Umbilical cord (tissue), 2 donors: ENCODE results near the gene TMLHE. TPM values are rescaled to one million over a fixed set of nuclear protein-coding genes. Genes with fewer than 3 reads are reported as not detected.
"Not testable (repeated sequence)": the region's sequence is repeated elsewhere in the genome, so short reads cannot be mapped to it uniquely, and the experiment has no call there.

Source experiments
- DNase-seq: peaks from one replicate; pipeline ENCODE4 v3.0.0-alpha.2; 2015; ENCODE audit warnings: low spot score
- total RNA-seq: library from RNA; depleted of rRNA; stranded (reverse); fragments of >200 nt; gene quantifications from one replicate; pipeline ENCODE4 v1.2.3, GENCODE V29; 2014; ENCODE audit warnings: low replicate concordance; ENCODE audit not compliant: insufficient read depth

The TMLHE gene, protein sequence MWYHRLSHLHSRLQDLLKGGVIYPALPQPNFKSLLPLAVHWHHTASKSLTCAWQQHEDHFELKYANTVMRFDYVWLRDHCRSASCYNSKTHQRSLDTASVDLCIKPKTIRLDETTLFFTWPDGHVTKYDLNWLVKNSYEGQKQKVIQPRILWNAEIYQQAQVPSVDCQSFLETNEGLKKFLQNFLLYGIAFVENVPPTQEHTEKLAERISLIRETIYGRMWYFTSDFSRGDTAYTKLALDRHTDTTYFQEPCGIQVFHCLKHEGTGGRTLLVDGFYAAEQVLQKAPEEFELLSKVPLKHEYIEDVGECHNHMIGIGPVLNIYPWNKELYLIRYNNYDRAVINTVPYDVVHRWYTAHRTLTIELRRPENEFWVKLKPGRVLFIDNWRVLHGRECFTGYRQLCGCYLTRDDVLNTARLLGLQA
- total RNA-seq: 10.4 TPM

DNA sequence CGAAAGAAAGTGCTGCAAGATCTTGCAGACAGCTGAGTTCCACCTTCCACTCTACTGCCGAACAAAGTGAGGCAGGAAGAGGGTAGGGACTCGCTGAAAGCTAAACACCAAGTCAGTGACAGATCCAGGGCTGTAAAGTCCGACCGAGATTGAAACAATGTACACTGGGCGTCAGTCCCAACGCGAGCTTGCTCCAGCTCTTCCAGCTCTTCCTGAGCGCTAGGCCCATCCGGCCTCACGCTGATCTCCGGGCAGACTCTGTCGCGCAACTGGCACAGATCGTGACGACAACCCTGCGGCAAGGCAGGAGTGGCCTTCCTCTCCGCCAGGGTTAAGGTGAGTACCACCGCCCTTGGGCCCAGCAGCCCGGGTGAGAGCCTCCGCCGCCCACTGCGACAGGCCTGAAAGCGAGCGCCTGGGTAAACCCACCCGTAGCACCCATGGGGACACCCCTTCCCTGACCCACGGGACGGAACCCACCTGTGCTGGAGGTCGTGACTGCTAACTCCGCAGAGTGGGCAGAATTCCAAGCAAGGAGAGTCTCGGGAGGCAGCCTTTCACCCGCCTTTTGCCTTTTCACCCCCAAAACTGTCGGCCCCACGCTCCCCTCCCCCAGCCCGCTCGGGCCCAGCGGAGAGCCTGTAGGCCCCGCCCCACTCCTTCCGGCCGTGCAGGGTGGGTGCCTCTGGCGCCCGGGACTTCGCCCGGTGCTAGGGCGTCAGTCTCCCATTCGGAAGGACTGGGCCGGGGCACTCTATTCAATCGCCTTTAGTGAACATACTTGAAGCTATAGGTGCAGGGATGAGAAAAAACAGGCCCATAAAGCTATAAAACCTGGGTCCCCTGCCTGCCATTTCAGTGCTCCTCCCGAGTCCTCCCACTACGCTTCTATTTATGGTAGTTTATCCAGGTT is at the start of gene TMLHE, which contains the start of gene SPRY3:
Gene TMLHE, minus strand, starts transcription at position 641 of the 913 bp plus-strand sequence. CDS start 67,676 bp downstream, outside the sequence.
Gene SPRY3, plus strand, starts transcription at position 275 of the 913 bp plus-strand sequence.
- DNase-seq: peak; percentile 62

DNA sequence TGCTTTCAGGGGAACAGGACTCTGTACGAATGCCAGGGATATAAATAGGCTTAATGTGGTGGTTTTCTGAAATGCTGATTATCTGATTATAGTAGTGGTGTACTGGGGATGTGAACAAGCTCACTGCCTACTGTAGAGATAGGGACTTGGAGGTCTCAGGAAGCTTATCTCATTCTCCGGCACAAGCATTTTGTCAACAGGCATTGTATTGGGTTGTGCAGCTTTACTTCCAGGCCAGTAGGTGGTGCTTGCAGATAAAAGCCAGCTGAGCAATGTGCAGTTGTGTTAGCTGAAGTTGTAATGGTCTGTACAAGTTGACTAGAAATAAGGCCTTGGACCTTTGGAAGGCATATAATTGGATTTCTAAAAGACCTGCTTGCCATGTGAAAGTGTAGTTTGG is 49.5 kb upstream of the TMLHE start:
- DNase-seq: no peak

DNA sequence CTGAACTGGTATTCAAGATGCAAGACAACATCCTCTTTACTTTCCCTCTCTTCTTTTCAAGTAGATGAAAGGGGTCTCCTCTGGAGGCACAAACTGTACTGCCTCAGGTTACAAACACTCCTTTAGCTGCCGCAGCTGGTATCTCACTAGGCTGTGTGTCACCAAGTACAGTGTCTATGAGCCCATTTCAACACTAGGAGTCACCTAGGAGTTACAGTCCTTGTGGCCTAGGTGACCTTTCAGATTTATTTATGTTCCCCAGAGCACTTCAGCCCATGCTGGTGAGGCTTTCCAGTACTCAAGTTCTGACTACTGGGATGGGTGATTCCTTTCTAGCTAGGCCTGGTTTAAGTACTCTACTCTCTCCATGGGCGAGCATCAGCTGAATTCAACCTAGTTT is 32.4 kb upstream of the TMLHE start:
- no peak for DNase-seq

DNA sequence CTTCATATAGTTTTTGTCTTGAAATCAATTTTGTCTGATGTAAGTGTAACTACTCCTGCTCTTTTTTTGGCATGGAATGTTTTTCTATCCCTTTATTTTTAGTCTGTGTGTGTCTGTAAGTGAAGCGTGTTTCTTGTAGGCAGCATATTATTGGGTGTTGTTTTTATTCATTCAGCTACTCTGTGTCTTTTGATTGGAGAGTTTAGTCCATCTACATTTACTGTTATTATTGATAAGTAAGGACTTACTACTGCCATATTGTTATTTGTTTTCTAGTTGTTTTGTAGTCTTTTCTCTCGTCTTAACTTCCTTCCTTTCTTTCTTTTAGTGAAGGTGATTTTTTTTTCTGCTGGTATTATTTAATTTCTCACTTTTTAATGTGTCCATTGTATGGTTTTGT is 30.5 kb upstream of the TMLHE start:
- no peak for DNase-seq

DNA sequence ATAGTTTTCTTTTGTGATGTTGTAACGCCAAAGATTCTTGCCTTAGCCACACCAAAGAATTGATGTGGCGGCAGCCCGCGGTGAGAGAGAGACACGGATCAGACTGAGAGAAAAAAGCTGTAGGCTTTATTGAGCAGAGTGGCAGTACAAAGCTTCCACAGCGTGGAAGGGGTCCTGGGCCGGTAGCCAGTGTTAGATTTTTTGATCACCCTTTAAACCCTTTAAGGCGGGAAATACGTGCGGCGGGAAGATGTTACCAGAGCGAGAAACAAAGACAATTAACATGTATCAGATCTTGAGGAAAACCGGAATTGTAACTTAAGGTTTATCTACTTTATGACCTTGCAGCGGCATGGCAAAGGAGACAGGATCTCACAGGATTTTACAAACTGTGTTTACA is 28.6 kb upstream of the TMLHE start:
- peak; percentile 1 for DNase-seq

DNA sequence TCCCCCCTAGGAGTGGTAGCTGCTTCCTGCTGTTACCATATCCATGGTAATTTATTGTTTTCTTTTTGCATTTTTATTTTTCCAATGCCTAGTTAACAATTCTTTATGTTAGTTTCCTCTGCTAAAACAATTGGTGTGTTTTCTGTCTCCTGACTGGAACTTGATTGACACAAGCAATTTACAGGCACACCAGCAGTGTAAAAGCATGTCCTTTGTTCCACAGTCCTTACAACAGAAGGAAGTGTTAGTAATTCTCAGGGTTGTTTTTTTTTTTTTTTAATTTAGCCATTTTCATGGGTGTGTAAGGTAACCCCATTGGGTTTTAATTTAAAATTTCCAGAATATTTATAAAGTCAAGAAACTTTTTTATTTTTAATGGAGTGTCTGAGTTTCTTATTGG is 25.0 kb upstream of the TMLHE start:
- DNase-seq: no peak

DNA sequence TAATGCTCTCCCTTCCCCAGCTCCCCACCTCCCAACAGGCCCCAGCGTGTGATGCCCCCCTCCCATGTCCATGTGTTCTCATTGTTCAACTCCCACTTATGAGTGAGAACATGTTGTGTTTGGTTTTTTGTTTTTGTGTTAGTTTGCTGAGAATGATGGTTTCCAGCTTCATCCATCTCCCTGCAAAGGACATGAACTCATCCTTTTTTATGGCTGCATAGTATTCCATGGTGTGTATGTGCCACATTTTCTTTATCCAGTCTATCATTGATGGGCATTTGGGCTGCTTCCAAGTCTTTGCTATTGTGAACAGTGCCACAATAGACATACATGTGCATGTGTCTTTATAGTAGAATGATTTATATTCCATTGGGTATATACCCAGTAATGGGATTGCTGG is 22.3 kb upstream of the TMLHE start:
- not testable (repeated sequence) for DNase-seq

DNA sequence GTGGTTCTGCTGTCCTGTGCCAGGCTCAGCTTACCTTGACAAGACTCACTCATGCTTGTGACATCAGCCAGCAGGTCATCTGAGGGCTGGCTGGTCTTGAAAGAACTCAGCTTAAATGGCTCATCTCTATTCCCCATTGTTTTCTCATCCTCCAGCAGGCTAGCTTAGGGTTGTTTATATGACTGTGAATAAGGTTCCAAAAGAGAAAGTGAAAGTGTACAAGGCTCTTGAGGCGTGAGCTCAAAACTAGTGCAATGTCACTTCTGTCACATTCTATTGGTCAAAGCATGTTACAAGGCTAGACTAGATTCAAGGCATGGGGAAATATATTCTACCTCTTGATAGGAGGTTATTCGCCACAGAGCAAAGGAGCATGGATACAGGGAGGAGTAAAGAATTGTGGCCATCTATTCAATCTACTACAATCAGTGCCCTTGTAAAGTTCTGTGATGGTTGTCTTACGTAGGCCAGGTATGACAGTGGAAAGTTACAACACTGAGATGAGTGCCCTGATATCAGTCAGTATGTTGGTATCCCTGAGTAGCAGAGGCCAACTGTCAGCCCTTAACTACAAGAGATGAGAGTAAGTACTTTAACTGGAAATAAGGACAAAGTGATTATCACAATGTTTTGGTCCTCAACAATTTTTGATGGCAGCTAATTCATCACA is 19.8 kb upstream of the TMLHE start:
- DNase-seq: no peak

DNA sequence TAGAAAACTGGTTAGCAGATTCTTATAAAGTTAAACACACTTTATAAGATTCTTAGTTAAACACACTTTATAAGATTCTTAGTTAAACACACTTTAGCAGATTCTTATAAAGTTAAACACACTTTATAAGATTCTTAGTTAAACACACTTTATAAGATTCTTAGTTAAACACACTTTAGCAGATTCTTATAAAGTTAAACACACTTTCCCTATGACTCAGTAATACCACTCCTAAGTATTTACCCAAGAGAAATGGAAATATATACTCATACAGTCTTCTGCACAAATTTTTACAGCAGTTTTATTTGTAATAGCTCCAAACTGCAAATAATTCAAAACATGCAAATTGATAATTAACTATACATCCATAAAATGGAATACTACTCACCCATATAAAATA is 7.4 kb upstream of the TMLHE start:
- not testable (repeated sequence) for DNase-seq

DNA sequence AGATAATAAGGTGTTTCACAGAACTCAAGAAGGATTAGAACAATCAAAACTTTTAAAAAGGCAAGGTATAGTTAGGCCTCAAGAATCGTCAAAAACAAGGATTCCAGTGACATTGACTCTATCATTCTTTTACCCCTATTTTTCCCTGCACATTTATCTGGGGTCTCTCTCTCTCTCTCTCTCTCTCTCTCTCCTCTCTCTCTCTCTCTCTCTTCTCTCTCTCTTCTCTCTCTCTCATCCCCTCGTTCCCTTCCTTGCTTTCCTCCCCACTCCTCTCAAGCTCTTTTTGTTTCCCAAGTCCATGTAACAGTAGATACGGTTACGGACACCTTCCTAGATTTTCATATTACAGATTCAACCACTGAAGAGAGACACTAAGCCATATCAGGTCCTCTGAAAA is 3.2 kb upstream of the TMLHE start:
- DNase-seq: no peak

DNA sequence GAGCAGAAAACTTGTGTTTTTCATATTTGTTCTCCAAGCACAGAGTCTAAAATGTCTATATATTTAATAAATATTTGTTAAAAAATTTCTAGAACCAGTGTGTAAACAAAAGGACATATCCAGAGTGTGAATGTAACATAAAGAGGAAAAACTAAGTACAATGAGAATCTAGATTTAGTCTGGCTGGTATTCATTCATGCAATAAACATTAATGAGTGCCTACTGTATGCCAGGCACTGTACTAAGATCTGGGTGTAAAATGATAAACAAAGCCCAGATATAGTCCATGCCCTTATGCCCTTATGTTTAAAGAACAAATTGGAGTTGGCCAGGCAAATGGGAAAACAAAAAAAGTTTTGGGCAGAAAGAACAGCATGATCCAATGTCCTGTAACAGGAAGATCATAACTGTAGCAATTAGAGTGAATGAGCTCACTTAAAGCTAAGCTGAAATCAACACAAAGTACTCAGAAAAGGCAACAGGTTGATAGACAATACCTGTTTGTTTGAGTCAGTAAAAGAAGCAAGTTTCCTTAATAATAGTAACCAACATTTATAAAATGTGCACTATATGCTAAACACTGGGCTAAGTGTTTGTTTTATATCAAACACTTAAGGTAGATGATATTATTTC is 1.3 kb upstream of the TMLHE start:
- DNase-seq: no peak

DNA sequence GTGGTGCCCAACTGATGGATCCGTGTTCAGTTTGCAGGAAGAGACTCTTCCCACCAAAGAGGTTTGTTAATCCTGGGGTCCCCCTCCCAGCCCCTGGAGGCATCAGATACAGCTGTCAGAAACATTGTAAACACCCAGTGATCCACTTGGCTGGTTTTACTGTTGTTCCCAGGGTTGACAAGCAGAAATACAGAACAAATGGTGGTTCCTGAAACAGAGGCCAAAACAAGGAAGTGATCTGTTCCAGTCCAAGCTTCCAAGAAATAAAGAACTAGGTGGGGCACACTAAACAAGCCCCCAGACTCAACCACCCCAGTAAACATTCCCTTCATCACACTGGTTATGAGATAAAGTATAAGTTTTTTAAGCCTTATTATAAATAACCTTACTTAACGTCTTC is 1.4 kb downstream of the TMLHE start:
- no peak for DNase-seq

DNA sequence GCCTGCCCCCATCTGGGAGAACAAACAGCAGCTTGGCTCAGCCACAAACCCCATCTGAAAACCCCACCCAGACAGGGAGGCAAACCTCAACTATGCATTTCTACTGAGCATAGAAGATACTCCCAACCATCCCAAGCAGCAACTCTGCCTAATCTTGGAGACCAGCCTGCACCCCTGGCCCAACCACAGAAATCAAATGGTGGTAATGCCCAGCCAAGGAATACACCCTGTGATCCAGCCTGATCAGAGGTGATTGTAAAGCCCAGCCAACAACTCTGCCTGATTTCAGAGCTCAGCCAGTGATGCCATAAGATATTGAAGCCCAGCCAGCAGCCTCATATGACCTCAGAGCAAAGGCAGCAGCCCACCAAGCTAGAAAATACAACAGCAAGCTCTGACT is 19.8 kb downstream of the TMLHE start:
- DNase-seq: no peak

DNA sequence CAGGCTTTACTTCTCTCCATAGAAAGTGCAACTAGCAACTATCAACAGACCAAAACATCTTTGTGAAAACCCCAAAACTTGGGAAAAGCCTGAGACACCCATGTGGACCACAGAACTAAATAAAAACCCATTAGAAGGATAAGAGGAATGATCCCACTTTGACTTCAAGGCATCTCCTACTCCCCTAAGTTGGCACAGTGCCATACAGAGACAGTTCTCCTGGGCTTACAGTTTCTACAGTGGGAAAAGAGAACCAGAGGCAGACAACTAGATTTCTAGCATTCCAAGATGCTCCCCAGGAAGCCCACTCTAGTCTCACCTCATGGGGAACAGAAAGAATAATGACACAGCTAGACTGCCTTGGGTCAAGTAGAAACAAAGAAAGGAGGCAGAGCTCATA is 20.4 kb downstream of the TMLHE start:
- no peak for DNase-seq

DNA sequence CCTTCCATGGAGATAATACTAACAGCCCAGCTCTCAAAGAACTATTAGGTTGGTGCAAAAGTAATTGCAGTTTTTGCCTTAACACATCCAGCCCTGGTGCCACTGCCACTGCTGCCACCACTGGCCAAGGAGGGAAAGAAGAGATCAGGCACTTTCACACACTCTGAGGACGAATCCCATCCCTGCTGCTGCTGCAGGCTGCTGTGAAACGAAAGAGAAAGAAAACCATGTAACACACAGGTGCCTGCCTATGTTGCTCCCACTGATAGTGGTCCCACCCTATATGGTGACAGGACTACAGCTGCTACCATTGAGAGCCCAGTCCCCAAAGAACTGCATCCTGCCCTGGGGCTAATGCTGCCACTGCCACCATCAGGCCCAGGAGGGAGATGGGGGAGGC is 35.1 kb downstream of the TMLHE start:
- no peak for DNase-seq

DNA sequence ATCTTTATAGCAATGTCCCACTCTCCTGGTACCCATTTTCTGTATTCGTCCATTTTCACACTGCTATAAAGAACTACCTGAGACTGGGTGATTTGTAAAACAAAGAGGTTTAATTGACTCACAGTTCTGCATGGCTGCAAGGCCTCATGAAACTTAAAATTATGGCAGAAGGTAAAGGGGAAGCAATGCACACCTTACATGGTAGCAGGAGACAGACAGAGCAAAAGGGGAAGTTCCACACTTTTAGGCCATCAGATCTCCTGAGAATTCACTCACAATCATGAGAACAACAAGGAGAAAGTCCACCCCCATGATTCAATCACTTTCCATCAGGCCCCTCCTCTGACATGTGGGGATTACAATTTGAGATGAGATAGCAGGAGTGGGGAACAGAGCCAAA is 49.7 kb downstream of the TMLHE start:
- no peak for DNase-seq

DNA sequence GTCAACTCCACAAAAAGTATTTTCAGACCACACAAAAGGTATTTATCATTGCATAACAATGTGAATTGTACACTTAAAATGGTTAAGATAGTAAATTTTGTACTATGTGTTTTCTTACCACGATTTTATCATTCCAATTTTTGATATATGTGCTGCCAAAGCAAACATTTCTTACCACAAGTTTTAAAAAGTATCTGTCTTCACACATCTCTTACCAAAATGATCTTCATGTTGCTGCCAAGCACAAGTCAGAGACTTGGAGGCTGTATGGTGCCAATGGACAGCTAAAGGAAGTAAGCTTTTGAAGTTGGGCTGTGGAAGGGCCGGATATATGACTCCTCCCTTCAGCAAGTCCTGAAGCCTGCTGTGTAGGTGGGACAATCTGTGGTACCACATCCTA is 67.9 kb downstream of the TMLHE start:
- DNase-seq: no peak

DNA sequence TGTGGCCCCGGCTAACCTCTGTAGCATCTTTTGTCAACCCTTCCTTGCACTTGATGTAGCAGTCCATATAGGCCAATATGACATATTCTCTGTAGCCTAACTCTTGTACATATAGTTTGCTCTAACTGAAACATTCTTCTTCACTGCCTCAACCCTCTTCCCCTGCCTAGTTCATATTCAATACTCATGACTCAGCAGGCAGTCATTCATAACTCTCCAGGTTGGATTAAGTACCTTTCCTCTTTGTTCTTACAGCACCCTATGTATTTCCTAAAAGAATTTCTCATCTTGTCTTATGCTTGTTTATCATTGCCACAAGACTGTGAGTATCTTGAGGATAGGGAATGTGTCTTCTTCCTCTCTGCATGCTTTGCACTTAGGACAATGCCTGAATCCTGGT is 76.9 kb downstream of the TMLHE start:
- no peak for DNase-seq

DNA sequence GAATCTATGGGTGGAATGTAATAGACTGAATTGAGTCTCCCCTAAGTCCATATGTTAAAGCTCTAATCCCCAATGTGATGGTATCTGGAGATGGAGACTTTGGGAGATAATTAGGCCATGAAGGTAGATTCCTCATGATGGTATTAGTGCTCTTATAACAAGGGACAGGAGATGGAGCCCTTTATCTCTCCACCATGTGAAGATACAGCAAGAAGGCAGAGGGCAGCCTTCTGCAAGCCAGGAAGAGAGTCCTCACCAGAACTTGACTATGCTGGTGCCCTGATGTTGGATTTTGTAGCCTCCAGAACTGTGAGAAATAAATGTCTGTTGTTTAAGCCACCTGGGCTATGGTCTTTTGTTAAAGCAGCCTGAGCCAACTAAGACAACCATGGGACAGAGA is 78.0 kb downstream of the TMLHE start:
- no peak for DNase-seq

DNA sequence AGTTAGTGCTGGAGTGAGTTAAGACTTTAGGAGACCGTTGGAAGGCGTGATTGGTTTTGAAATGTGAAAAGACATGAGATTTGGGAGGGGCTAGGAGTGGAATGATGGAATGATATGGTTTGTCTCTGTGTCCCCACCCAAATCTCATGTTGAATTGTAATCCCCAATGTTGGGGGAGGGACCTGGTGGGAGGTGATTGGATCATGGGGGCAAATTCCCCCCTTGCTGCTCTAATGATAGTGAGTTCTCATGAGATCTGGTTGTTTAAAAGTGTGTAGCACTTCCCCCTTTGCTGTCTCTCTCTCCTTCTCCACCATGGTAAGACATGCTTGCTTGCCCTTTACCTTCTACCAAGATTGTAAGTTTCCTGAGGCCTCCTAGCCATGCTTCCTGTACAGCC is 85.7 kb downstream of the TMLHE start:
- not testable (repeated sequence) for DNase-seq

DNA sequence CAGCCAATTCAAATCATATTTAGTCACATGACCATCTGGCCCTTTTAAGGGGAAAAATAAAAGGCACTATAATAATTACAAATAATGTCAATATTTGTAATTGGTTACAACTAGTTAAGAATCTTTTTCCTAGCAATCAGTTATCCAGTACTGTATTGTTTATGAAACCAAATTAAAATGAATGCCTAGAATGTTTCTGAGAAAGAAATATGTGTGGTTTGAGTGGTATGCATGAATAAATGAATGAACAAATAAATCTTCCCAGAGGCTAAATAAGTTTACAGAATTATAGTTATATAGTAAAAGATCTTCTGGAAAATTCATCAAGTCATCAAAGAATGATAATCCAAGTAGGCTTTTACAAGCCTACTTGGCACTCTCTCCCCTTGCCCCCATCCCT is 98.5 kb downstream of the TMLHE start:
- DNase-seq: no peak

DNA sequence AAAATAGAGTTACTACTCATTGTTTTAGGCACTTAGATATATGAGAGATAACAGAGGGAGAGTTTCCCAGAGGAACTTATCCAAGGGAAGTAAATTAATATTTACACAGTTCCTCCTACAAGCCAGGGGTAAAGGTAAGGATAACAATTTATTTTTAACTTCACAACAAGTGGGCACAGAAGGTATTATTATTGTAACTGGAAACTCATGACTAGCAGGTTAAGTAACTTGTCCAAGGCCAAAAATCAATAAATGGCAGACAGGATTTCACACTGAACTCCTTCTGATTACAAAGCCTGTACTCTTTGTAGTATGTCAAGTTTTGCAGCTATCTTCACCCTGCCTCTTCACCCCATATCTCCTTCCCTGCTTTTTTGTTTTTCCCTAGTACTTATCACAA is 107.5 kb downstream of the TMLHE start:
- no peak for DNase-seq
